HCT116 (cell line): ENCODE measurements around the gene BAD. TPM values are rescaled to one million over a fixed set of nuclear protein-coding genes. Genes with fewer than 3 reads are reported as not detected.

ENCODE experiments used
- ATAC-seq: fragments of 200-7000 bp; cut with Tn5 transposase; 2 replicates; pipeline ENCODE4 v1.9.1; 2020; ENCODE audit warnings: mild to moderate bottlenecking, moderate library complexity
- BruUV-seq: library from RNA; stranded (reverse); fragments of 400-500 nt; replicated peaks from 2 replicates; lab custom pipeline; 2021; lab: Mats Ljungman, UMichigan
- CTCF ChIA-PET: fragments of 300-600 bp; sonication (Branson Sonifier 250); formaldehyde crosslinking; loops from one replicate; lab custom pipeline; 2021; ENCODE audit warnings: antibody characterized with exemption; lab: Charles Lee
- POLR2A ChIA-PET: fragments of 300-600, 350-600 bp; sonication (Branson Sonifier 250); formaldehyde crosslinking; loops from one replicate; lab custom pipeline; 2021; ENCODE audit warnings: antibody characterized with exemption; lab: Charles Lee
- RAD21 ChIA-PET, 2 experiments: fragments of 300-600 bp; sonication (Branson Sonifier 250); formaldehyde crosslinking; loops; one replicate each; lab custom pipeline; 2023; ENCODE audit warnings: low total read pairs in 2 of 2; ENCODE audit not compliant: uncharacterized antibody in 2 of 2, unreplicated experiment in 2 of 2, low non-redundant PET in 1 of 2; lab: Charles Lee
- DNase-seq: peaks from one replicate; pipeline ENCODE4 v3.0.0-alpha.2; 2010; ENCODE audit warnings: low read depth, low spot score
- H2AFZ ChIP-seq: fragments of 200-600 bp; shearing (Covaris generic), sonication (generic); 2 replicates; pipeline ENCODE4 v1.6.1; 2017; ENCODE audit warnings: low read depth, mixed run types, mixed read lengths, antibody characterized with exemption, low read length; ENCODE audit not compliant: poor library complexity, severe bottlenecking
- H3K27ac ChIP-seq: 2 replicates; pipeline ENCODE4 v1.5.1; 2012; ENCODE audit warnings: low read depth, low read length
- H3K27me3 ChIP-seq: fragments of 200-600 bp; sonication (generic); 2 replicates; pipeline ENCODE4 v1.6.1; 2016; ENCODE audit warnings: mixed run types, low read length, mixed read lengths; ENCODE audit not compliant: insufficient read depth
- H3K36me3 ChIP-seq, 2 experiments: fragments of 200-500 bp in 1 of 2; fragments of 200-600 bp in 1 of 2; sonication (Bioruptor generic) in 1 of 2; sonication (generic) in 1 of 2; 2 replicates each; pipeline versions ENCODE4 v1.5.1 to v1.6.1; 2014 to 2016; ENCODE audit warnings: low read length in 2 of 2, inconsistent platforms in 1 of 2, mixed read lengths in 1 of 2, mixed run types in 1 of 2; ENCODE audit not compliant: insufficient read depth in 2 of 2, control insufficient read depth in 1 of 2
- H3K4me1 ChIP-seq, 2 experiments: fragments of 200-600 bp in 1 of 2; sonication (generic) in 1 of 2; 2 replicates each; pipeline versions ENCODE4 v1.5.1 to v1.6.1; 2012 to 2017; ENCODE audit warnings: low read length in 2 of 2, inconsistent platforms in 1 of 2, mild to moderate bottlenecking in 1 of 2, mixed read lengths in 1 of 2, mixed run types in 1 of 2, moderate library complexity in 1 of 2; ENCODE audit not compliant: insufficient read depth in 2 of 2, control insufficient read depth in 1 of 2
- H3K4me2 ChIP-seq: fragments of 200-600 bp; sonication (generic); 2 replicates; pipeline ENCODE4 v1.6.1; 2017; ENCODE audit warnings: mixed run types, low read length, mixed read lengths
- H3K4me3 ChIP-seq, 2 experiments: fragments of 200-600 bp in 1 of 2; sonication (generic) in 1 of 2; replicated peaks in 1 of 2; 2 replicates each; pipeline ENCODE4 v1.5.1; 2011 to 2016; ENCODE audit warnings: low read length in 2 of 2, control low read depth in 1 of 2, low read depth in 1 of 2, mild to moderate bottlenecking in 1 of 2, mixed read lengths in 1 of 2, mixed run types in 1 of 2
- H3K79me2 ChIP-seq: fragments of 200-600 bp; sonication (generic); 2 replicates; pipeline ENCODE4 v1.6.1; 2017; ENCODE audit warnings: mild to moderate bottlenecking, mixed run types, low read length, moderate library complexity, mixed read lengths; ENCODE audit not compliant: insufficient read depth
- H3K9ac ChIP-seq: fragments of 200-600 bp; sonication (generic); 2 replicates; pipeline ENCODE4 v1.6.1; 2016; ENCODE audit warnings: low read length, mixed read lengths
- H3K9me2 ChIP-seq: fragments of 200-600 bp; sonication (generic), shearing (Covaris generic); 2 replicates; pipeline ENCODE4 v1.6.1; 2017; ENCODE audit warnings: mixed run types, mild to moderate bottlenecking, moderate library complexity; ENCODE audit not compliant: insufficient read depth
- H3K9me3 ChIP-seq, 2 experiments: fragments of 200-500 bp in 1 of 2; fragments of 200-600 bp in 1 of 2; sonication (Bioruptor generic) in 1 of 2; sonication (generic) in 1 of 2; 2 replicates each; pipeline ENCODE4 v1.6.1; 2014 to 2017; ENCODE audit warnings: low read length in 2 of 2, mixed read lengths in 2 of 2, inconsistent platforms in 1 of 2, low read depth in 1 of 2, mild to moderate bottlenecking in 1 of 2, mixed run types in 1 of 2, moderate library complexity in 1 of 2; ENCODE audit not compliant: control insufficient read depth in 1 of 2, insufficient read depth in 1 of 2
- H4K20me1 ChIP-seq: fragments of 200-600 bp; sonication (generic), shearing (Covaris generic); 2 replicates; pipeline ENCODE4 v1.6.1; 2017; ENCODE audit warnings: mixed run types, mild to moderate bottlenecking, moderate library complexity; ENCODE audit not compliant: insufficient read depth
- ELF1 ChIP-seq: IDR thresholded peaks from 2 replicates; pipeline ENCODE4 v1.6.1; 2012; ENCODE audit warnings: low read depth, borderline replicate concordance
- EZH2phosphoT487 ChIP-seq: fragments of 200-600 bp; IDR thresholded peaks from 2 replicates; pipeline ENCODE4 v1.6.1; 2018; ENCODE audit warnings: antibody characterized with exemption, borderline replicate concordance
- JUND ChIP-seq: IDR thresholded peaks from 2 replicates; pipeline ENCODE4 v1.6.1; 2012
- POLR2A ChIP-seq: IDR thresholded peaks from 2 replicates; pipeline ENCODE4 v1.7.0; 2011; ENCODE audit warnings: borderline replicate concordance; ENCODE audit not compliant: insufficient read depth, insufficient read length; ENCODE audit errors: extremely low read depth
- SIN3A ChIP-seq: IDR thresholded peaks from 2 replicates; pipeline ENCODE4 v1.6.1; 2012; ENCODE audit warnings: low read depth
- ZFX ChIP-seq: fragments of 450-650 bp; IDR thresholded peaks from 2 replicates; pipeline ENCODE4 v1.6.1; 2017
- intact Hi-C: fragments of 100-400 bp; cut with micrococcal nuclease; formaldehyde crosslinking; loops from 2 replicates; pipeline ENCODE4 v1.10.0; 2022
- total RNA-seq: library from RNA; stranded (reverse); gene quantifications from one replicate; pipeline ENCODE4 v1.2.1, GENCODE V29; 2021; ENCODE audit not compliant: unreplicated experiment
- TF ChIP-seq, protein P1 (sequence below): IDR thresholded peaks from 2 replicates; pipeline ENCODE4 v1.6.1; 2011; ENCODE audit warnings: mild to moderate bottlenecking, low read length, moderate library complexity; ENCODE audit not compliant: insufficient replicate concordance; ENCODE audit errors: extremely low read depth

BAD gene
- total RNA-seq, 1 experiment from 2014 or later, result 51.9 TPM

DNA sequence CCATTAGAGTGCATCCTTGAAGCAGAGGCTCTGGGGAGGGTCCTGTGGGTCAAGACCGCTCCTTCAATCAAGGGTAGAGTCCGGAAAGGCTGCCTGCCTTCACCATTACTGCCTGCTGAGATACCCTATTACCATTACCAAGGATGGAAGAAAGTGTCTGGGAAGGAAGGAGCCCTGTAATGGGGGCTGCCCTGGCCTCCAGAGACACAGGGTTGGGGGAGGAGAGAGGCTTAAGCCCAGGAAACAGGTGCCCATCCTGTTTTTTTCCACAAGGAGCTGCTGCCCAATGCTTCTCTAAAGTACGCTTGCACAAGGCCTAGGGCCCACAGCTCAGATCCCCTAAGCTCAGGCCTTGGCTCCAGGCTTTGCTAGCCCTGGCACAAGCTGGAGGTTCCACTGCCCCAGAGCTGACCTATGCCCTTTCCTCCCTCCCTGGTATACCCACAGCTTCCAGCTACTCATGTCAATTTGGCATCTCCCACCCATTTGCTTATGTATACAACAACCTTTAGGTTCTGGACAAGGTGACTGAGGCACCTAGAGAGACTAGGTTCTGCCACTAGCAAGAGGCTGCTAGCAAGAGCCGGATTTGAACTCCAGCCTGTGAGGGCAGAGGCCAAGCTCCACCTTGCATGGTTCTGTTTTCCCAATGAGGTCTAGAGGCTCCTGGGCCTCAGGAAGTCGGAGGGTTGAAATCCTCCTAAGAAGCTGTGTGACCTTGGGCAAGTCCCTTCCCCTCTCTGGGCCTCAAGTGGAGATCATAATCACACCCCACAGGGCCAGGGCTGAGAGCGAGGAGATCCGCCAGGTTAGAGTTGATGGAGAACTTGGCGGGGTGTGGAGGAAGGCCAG lies 34.7 kb downstream of the BAD start:
- H3K4me3 ChIP-seq, result no peak overlapping the region; a peak in 1 of 4 replicates
- H3K9me2 ChIP-seq, result no peaks in the 10 kb centered on the region
- ATAC-seq, result no peak
- intact Hi-C loops, result loop anchor here (2.0 kb wide), 1 partner anchor 55 kb away; the partner anchor contains the start of gene ESRRA
- RAD21 ChIA-PET, result no interaction called here
- H2AFZ ChIP-seq, result no peak overlapping the region
- no peak overlapping the region; the same call in 1 of the 2 replicates for H3K27ac ChIP-seq
- H4K20me1 ChIP-seq, result no peaks in the 10 kb centered on the region
- DNase-seq, result no peak
- peak overlapping the region; percentile 97; the same call in 1 of the 2 replicates for H3K9ac ChIP-seq
- no peaks in the 10 kb centered on the region for H3K27me3 ChIP-seq
- H3K4me2 ChIP-seq, result no peak overlapping the region; the same call in 1 of the 2 replicates
- no TSS peak for BruUV-seq
- no peaks in the 10 kb centered on the region for H3K9me3 ChIP-seq
- CTCF ChIA-PET, result interaction anchor here (1.1 to 1.9 kb wide), 6 partner anchors 8 to 106 kb away, joined by 3 to 7 read pairs (median 4); partner anchors contain the start of gene FKBP2
- TF ChIP-seq POLR2A (no peak), EZH2phosphoT487 (no peak), SIN3A (no peak), ELF1 (no peak), ZFX (no peak), JUND (no peak)
- TF ChIP-seq, protein P1, sequence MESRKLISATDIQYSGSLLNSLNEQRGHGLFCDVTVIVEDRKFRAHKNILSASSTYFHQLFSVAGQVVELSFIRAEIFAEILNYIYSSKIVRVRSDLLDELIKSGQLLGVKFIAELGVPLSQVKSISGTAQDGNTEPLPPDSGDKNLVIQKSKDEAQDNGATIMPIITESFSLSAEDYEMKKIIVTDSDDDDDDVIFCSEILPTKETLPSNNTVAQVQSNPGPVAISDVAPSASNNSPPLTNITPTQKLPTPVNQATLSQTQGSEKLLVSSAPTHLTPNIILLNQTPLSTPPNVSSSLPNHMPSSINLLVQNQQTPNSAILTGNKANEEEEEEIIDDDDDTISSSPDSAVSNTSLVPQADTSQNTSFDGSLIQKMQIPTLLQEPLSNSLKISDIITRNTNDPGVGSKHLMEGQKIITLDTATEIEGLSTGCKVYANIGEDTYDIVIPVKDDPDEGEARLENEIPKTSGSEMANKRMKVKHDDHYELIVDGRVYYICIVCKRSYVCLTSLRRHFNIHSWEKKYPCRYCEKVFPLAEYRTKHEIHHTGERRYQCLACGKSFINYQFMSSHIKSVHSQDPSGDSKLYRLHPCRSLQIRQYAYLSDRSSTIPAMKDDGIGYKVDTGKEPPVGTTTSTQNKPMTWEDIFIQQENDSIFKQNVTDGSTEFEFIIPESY, result no peak
- TF ChIP-seq, all 23 proteins: peak for 0
- peaks cover 0 to 6% of the 10 kb centered on the region in 2 experiments; a peak in 1 of 4 replicates for H3K36me3 ChIP-seq
- H3K79me2 ChIP-seq, result peaks cover 50% of the 10 kb centered on the region
- POLR2A ChIA-PET, result interaction anchor here (1.0 to 1.6 kb wide), 4 partner anchors 9 to 68 kb away, joined by 3 to 6 read pairs (median 4); partner anchors contain the start of genes FKBP2 and PRDX5
- H3K4me1 ChIP-seq, result peaks cover 26 to 66% of the 10 kb centered on the region in 2 experiments
